Endodermal cell (in vitro differentiated cells): ENCODE results near the gene PRTG. TPM values are rescaled to one million over a fixed set of nuclear protein-coding genes. Genes with fewer than 3 reads are reported as not detected.
A peak's percentile ranks its signal among the peaks of the same experiment; 100 is the strongest.

Source experiments
- DNase-seq: peaks from one replicate; pipeline ENCODE4 v3.0.0-alpha.2; 2017
- H3K27ac ChIP-seq: 2 replicates; pipeline ENCODE4 v1.5.1; 2013; ENCODE audit warnings: mild to moderate bottlenecking, low read depth, low read length, moderate library complexity
- H3K27me3 ChIP-seq: 2 replicates; pipeline ENCODE4 v1.6.1; 2013; ENCODE audit warnings: mild to moderate bottlenecking, low read length, moderate library complexity; ENCODE audit not compliant: insufficient read depth, control insufficient read depth, poor library complexity, severe bottlenecking
- H3K36me3 ChIP-seq: 2 replicates; pipeline ENCODE4 v1.7.0; 2013; ENCODE audit warnings: mild to moderate bottlenecking, low read length, moderate library complexity; ENCODE audit not compliant: control insufficient read depth, insufficient read depth
- H3K4me1 ChIP-seq: one replicate; pipeline ENCODE4 v1.7.0; 2013; ENCODE audit warnings: low read length; ENCODE audit not compliant: control insufficient read depth, insufficient read depth
- H3K4me3 ChIP-seq: 2 replicates; pipeline ENCODE4 v1.5.1; 2013; ENCODE audit warnings: mild to moderate bottlenecking, low read length, moderate library complexity
- H3K9ac ChIP-seq: 2 replicates; pipeline ENCODE4 v1.6.1; 2013; ENCODE audit warnings: mild to moderate bottlenecking, low read length, moderate library complexity; ENCODE audit not compliant: poor library complexity, severe bottlenecking; ENCODE audit errors: extremely low read depth
- H3K9me3 ChIP-seq: 2 replicates; pipeline ENCODE4 v1.6.1; 2013; ENCODE audit warnings: mild to moderate bottlenecking, low read length, moderate library complexity; ENCODE audit not compliant: control insufficient read depth
- H3K27ac Mint-ChIP-seq: 2 replicates; pipeline ENCODE4 v1.8.0; 2020; ENCODE audit warnings: mixed read lengths
- H3K27me3 Mint-ChIP-seq: 2 replicates; pipeline ENCODE4 v1.8.0; 2021; ENCODE audit warnings: mild to moderate bottlenecking, mixed read lengths; ENCODE audit not compliant: insufficient read depth
- H3K36me3 Mint-ChIP-seq: 2 replicates; pipeline ENCODE4 v1.8.0; 2020; ENCODE audit warnings: low read depth, mixed read lengths
- H3K4me1 Mint-ChIP-seq: 2 replicates; pipeline ENCODE4 v1.8.0; 2020; ENCODE audit warnings: mixed read lengths
- H3K4me3 Mint-ChIP-seq: 2 replicates; pipeline ENCODE4 v1.8.0; 2020; ENCODE audit warnings: mild to moderate bottlenecking, moderate library complexity, mixed read lengths
- H3K9me3 Mint-ChIP-seq: 2 replicates; pipeline ENCODE4 v1.8.0; 2020; ENCODE audit warnings: mild to moderate bottlenecking, mixed read lengths
- CTCF ChIP-seq: fragments of 200-600 bp; sonication (generic); conservative IDR thresholded peaks from 2 replicates; pipeline ENCODE4 v1.5.0; 2021; ENCODE audit warnings: antibody characterized with exemption, mild to moderate bottlenecking
- WGBS, 2 experiments: methylation state at CpG; one replicate each; pipeline versions ENCODE4 v1.1.5 to v1.1.7; 2013; ENCODE audit warnings: missing lambda C conversion rate in 2 of 2, mixed read lengths in 1 of 2; ENCODE audit not compliant: insufficient coverage in 1 of 2, insufficient read length in 1 of 2; 5-methylcytosine and 5-hydroxymethylcytosine counted together
- total RNA-seq, 2 donors: library from RNA; stranded (reverse); fragmentation: NEBNext Ultra II Directional in 1 of 2; extraction: Animal tissue kit (Norgen Biotek cat#: 25700) in 1 of 2; gene quantifications; 2 replicates in 1 of 2; 3 replicates in 1 of 2; pipeline ENCODE4 v1.2.1, GENCODE V29; 2021

Gene PRTG
- total RNA-seq, 2 donors from 2014 or later, result 32.6 to 51.5 TPM

- Mint-ChIP-seq H3K27ac (no peak overlapping the region), H3K4me1 (peaks cover 42% of the 10 kb centered on the region), H3K9me3 (no peaks in the 10 kb centered on the region), H3K27me3 (peaks cover 40% of the 10 kb centered on the region), H3K36me3 (peaks cover under 1% of the 10 kb centered on the region), H3K4me3 (no peak overlapping the region)
- Histone ChIP-seq H3K9me3 (no peaks in the 10 kb centered on the region), H3K9ac (no peak overlapping the region), H3K27ac (peak overlapping the region; percentile 73), H3K36me3 (no peaks in the 10 kb centered on the region), H3K27me3 (peaks cover 40% of the 10 kb centered on the region), H3K4me3 (peak overlapping the region; percentile 55), H3K4me1 (peaks cover 44% of the 10 kb centered on the region)
- no CpG with 5 or more reads among the region's 1 CpG for WGBS, 2 experiments
- DNase-seq, result no peak
- TF ChIP-seq CTCF, result no peak
These were observed 4.2 kb downstream of the PRTG start for GRCh38 chr15:55738715-55739114.

GRCh38 chr15:55737373-55737772, 5.6 kb downstream of the PRTG start:
- Histone ChIP-seq H3K9ac (no peak overlapping the region), H3K27me3 (peaks cover 41% of the 10 kb centered on the region), H3K4me3 (no peak overlapping the region), H3K4me1 (peaks cover 44% of the 10 kb centered on the region), H3K27ac (peak overlapping the region; percentile 91), H3K36me3 (no peaks in the 10 kb centered on the region), H3K9me3 (no peaks in the 10 kb centered on the region)
- H3K9me3 Mint-ChIP-seq, result no peaks in the 10 kb centered on the region
- no peak for DNase-seq
- TF ChIP-seq CTCF, result no peak
- peaks cover 49% of the 10 kb centered on the region for H3K27me3 Mint-ChIP-seq
- no peak overlapping the region for H3K4me3 Mint-ChIP-seq
- H3K27ac Mint-ChIP-seq, result no peak overlapping the region
- peaks cover 39% of the 10 kb centered on the region for H3K4me1 Mint-ChIP-seq
- peaks cover 3% of the 10 kb centered on the region for H3K36me3 Mint-ChIP-seq

- Histone ChIP-seq H3K27me3 (peaks cover 35% of the 10 kb centered on the region), H3K36me3 (no peaks in the 10 kb centered on the region), H3K9ac (no peak overlapping the region), H3K9me3 (no peaks in the 10 kb centered on the region), H3K27ac (peak overlapping the region; percentile 91), H3K4me3 (peak overlapping the region; percentile 14), H3K4me1 (peaks cover 44% of the 10 kb centered on the region)
- Mint-ChIP-seq H3K9me3 (no peaks in the 10 kb centered on the region), H3K27ac (no peak overlapping the region), H3K36me3 (peaks cover 3% of the 10 kb centered on the region), H3K4me1 (peaks cover 39% of the 10 kb centered on the region), H3K27me3 (peaks cover 55% of the 10 kb centered on the region), H3K4me3 (no peak overlapping the region)
- DNase-seq, result no peak
- no peak for TF ChIP-seq CTCF
- 31 to 44% methylated on average over 2 to 3 of the region's 3 CpGs for WGBS, 2 experiments
These were observed 6.2 kb downstream of the PRTG start for GRCh38 chr15:55736756-55737155.
